Medulla oblongata (tissue), 1 donor: ENCODE data around the gene CXCL6.

Experiments
- DNase-seq: peaks from one replicate; pipeline ENCODE4 v3.0.0-alpha.2; 2015; ENCODE audit errors: extremely low spot score

CXCL6 gene

DNA sequence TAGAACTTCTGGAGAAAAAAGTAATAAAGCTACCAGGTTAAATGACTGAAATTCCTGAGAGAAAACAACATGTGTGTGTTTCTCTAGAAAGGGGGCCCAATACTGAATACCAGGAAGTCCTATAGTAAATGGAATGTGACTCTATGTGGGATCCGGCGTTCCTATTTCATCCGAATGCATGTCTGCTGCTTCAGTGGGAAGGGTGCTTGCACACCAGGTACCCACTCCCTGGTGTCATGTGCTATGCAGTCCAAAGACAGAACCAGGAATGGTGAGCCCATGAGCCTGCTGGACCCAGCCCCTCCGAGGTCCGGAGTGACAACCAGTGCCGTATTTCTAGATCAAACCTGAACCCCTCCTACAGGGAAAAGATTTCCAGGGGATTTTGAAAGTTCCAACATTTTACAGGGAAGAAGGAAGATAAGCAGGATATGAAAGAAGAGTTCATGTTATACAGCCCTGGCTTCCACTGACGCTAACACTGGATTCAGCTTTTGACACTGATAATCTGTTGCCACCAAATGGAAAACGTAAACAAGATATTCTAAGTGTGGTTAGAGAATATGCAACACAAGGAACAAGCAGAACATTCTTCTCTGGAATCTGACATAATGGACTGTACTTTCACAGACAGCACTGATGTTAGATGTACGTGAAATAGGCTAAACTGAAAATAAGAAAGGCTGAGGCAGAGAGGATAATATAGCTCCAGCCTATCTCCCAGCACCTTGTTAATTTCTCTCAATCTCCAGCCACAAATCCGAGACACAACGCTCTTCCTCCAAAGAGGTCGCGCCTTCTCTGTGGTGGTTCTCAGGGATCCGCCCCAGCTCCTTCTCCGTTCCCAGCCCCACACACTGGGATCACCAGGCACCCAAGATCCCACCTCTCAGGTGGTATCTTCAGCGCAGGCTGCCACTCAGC, 32.0 kb downstream of the CXCL6 start:
- no peak for DNase-seq

DNA sequence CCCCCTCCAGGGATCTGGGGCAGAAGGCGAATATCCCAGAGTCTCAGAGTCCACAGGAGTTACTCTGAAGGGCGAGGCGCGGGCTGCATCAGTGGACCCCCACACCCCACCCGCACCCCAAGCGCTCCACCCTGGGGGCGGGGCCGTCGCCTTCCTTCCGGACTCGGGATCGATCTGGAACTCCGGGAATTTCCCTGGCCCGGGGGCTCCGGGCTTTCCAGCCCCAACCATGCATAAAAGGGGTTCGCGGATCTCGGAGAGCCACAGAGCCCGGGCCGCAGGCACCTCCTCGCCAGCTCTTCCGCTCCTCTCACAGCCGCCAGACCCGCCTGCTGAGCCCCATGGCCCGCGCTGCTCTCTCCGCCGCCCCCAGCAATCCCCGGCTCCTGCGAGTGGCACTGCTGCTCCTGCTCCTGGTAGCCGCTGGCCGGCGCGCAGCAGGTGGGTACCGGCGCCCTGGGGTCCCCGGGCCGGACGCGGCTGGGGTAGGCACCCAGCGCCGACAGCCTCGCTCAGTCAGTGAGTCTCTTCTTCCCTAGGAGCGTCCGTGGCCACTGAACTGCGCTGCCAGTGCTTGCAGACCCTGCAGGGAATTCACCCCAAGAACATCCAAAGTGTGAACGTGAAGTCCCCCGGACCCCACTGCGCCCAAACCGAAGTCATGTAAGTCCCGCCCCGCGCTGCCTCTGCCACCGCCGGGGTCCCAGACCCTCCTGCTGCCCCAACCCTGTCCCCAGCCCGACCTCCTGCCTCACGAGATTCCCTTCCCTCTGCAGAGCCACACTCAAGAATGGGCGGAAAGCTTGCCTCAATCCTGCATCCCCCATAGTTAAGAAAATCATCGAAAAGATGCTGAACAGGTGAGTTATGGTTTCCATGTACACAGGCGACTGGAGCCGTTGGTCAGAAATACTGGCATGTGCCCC, 32.9 kb downstream of the CXCL6 start, which contains the start of gene CXCL1:
TSS of gene CXCL1 (plus strand) at position 264 of the 926 bp plus-strand sequence. CDS start at position 342, 78 bp downstream.
- DNase-seq, result no peak

DNA sequence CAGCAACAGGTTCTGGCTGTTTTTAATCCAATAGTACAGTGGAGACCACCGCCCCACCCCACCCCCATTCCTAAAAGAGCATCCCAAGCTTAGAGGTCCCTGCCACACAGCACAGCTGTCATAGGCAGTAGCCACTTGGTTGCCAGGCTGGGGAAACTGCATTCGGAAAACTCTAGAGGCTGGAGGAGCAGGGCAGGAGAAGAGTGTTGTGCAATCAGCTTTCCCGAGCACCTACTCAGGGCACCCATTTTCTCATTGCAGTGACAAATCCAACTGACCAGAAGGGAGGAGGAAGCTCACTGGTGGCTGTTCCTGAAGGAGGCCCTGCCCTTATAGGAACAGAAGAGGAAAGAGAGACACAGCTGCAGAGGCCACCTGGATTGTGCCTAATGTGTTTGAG, 33.8 kb downstream of the CXCL6 start:
- DNase-seq, result no peak

DNA sequence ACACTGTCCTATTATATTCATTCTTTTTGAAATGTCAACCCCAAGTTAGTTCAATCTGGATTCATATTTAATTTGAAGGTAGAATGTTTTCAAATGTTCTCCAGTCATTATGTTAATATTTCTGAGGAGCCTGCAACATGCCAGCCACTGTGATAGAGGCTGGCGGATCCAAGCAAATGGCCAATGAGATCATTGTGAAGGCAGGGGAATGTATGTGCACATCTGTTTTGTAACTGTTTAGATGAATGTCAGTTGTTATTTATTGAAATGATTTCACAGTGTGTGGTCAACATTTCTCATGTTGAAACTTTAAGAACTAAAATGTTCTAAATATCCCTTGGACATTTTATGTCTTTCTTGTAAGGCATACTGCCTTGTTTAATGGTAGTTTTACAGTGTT, 34.3 kb downstream of the CXCL6 start:
- DNase-seq, result no peak

DNA sequence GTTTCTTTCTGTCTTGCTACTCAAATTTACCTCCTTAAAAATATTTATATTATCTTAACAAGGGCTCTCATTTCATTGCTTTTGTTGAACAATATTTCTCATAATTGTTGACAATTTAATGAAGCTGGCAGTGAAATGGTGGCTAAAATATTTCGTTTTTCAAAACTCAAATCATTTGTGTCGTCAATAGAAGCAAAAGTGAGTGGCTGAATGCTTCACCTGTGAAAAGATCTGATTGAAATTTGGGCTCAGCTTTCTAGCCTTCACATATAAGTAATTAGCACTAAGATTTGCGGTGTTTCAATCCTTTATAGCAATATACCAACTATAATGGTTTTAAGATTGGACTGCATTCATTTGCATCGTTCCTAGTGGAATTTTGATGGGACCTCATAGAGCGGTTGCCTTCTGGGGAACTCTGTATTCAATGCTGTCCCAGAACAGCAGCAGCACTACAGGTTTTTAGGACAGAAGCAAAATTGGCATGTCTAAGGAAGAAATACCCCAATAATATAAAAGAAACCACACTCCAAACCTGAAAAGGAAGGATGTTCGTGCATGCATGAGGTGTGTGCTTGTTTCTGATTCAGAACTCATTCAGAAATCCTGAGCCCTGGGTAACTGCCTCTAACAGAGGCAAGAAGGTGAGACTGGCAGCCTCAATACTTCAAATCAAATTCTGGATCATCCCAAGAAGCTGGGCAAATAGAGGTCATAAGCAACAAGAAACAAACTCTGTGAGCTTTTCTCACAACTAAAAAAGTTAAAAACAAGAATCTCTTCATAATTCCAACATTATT, 35.2 kb downstream of the CXCL6 start:
- DNase-seq, result no peak

DNA sequence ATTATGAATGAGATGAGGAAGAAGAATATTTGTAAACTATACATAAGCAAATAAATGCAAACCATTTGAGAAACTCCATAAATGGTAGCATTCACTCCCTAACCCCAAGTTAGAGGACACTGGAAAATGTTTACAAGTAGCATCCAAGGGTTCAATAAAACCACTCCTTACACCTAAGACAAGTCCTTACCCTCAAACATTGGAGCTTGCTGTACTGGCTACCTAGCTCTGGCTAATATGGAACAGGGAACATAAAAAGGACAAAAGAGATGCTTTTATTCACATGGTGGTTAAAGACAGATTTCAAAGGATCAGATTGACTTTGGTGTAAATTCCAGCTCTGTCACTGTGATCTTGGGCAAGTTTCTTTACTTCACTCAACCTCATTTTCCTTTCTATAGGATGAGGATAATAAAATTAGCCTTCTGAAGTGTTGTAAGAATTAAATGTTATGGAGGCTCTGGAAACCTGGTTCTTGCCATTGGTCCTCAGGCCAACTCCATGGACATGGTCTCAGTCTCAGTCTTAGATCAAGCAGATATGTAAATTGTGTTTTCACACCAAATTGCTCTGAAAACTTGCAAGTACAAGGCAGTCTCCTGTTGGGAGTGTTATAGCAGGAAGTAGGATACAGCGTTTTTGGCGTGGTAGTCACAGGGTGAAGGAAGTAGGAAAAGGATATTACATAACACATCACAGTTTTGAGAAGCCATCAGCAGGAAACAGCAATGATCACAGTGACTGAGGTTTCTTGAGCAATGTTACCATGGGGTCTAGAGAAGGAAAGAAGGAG, 36.0 kb downstream of the CXCL6 start:
- no peak for DNase-seq

DNA sequence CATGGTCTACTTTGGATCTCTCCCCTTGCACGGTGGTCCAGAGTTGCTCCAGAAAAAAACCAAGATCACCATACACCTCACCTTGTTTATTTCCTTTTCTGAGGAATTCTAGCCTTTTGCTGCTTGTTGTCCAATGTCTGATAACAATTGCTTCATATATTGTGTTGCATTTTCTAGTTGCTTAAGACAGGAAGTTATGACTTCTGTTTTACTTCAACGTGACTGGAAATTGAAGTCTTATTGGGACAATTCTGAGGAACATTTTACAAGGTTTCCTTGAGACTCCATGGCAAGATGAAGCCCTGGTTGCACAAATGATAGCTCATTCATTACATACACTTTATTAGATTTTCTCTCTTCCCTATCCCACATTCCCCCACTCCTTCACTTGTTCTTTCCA, 37.9 kb downstream of the CXCL6 start:
- DNase-seq, result no peak

DNA sequence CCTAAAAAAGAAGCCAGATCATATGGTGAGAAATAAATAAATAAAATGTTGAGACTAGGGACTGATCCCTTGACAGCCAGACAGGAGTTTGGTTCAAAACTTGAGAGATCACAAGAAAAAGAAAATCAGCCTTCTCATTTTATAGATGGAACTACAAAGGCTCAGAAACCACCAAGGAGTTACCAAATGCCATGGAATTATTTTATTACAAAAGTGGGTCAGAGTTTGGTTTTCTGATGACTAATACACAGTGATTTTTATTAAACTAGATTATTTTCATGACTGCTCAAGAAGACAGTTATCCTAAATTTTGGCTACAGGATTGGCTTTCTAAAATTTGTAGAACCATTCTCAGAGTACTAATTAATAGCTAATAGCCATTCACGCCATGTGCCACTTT, 38.9 kb downstream of the CXCL6 start:
- DNase-seq, result no peak

DNA sequence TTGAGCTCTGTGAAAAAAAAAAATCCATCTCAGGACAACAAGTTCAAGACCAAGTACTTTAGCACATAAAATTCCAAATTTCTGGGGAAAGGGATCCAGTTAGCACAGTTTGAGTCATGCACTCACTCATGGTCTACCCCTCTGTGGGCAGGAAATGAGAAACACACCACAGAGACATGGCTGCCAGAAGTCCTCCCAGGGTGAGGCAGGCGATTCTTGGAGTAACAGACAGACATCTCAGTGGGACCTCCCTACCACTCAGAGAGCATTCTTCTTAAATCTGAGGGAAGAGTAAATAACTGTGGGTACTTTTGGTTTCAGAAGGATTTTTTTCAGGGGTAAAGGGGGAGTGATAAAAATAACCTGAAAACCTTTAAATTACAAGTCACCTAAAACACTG, 46.8 kb downstream of the CXCL6 start:
- no peak for DNase-seq

DNA sequence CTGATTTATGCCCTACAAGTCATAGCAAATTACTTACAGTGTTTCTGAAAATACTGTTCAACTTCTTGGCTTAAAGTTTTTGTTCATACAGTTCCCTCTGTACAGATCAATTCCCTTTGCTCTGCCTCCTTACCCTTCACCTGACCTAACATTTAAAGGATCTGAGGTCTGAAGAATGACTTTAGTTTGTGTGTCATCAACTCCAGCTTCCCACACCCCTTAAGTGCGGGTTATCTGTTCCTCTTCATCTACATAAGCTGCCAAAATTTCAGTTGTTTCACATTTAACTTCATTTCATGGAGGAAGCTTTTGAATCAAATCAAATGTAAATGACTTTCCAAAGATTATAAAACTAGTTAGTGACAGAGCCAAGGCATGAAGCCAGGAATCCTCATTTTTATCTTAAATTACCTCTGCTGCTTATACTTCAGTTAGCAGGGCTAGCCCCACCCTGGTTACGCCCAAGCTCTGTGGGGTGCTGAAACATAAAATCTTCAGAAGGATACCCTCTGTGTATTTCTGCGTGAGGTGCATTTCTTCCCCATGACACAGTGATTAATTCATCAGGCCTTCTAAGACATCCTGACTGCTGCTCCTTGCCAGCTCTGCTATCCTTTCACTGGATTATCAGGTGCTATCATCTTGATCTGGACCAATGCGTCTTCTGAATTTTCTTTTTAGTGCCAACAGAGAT, 49.2 kb downstream of the CXCL6 start:
- no peak for DNase-seq
